ENCODE data around the gene ZNF474.
"Not testable (repeated sequence)": the region's sequence is repeated elsewhere in the genome, so short reads cannot be mapped to it uniquely, and the experiment has no call there.

ZNF474 gene

DNA sequence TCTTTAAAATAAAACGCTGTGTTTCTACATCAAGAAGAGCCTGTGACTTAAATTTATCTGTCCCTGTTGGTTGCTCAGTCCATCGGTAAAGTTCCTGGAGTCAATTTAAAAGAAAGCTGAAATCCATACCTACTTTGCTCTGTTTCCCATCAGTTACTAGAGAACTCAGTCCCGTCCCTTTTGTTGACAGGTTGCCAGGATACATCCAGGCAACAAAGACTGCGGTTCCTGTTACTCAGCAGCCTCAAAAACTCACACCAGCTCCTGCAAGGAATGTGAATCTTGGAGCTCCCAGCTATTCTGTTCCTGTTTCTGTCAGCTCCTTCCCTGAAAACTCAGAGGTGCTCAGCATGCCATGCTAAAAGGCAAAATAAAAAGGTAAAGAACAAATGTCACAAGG, at the start of gene ZNF474:
Gene ZNF474, plus strand, starts transcription at position 241 of the 400 bp plus-strand sequence. CDS start 22,445 bp downstream, outside the sequence.
- no peak for DNase-seq

DNA sequence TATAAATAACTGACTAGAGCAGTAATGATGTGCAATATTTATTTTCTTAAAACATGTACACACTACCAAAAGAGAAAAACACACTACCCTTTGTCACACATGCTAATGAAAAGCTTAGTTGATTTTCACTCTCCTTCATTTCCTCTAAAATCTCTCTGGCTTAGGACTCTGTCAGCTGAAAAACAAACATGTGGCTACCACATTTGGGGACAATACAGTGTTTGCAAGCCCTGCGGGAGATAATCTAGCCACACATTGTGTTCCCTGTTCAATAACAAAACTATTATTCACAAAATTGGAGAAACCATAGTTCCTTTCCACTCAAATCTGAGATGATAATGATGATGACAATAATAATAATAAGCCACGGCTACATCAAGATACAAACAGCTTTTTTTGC, 47.8 kb upstream of the ZNF474 start:
- DNase-seq, result no peak

DNA sequence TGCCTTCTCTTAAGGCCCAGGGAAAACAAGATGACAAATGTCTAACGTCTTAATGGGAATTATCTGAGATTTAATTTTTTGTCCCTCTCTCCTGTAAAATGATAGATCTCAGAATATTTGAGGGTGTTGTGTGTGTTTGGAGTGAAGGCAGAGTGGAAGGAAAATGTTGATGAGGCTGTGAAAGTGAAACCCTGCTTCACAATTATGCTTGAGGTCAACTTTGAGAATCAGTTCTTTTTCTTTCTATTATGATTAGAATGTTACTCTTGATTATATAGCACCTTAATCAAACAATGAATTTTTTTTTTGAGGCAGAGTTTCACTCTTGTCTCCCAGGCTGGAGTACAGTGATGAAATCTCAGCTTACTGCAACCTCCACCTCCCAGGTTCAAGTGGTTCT, 45.8 kb upstream of the ZNF474 start:
- DNase-seq, result no peak

DNA sequence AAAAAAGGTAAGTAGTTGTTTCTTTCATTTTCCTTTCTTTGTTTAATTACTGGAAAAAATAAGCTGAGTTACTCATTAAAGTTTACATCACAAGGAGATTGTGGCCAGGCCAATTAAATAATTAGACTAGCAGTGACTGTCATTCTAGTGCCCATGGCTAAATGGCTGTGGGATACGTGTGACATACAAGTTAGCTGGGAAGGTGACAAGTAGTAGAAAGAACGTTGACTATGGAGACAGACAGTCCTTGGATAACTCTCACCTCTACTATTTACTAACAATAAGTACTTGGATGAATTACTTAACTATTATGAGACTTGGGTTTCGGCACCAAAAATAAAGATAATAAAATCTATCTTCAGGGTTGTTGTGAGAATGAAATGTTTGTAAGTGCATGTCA, 44.3 kb upstream of the ZNF474 start:
- no peak for DNase-seq

DNA sequence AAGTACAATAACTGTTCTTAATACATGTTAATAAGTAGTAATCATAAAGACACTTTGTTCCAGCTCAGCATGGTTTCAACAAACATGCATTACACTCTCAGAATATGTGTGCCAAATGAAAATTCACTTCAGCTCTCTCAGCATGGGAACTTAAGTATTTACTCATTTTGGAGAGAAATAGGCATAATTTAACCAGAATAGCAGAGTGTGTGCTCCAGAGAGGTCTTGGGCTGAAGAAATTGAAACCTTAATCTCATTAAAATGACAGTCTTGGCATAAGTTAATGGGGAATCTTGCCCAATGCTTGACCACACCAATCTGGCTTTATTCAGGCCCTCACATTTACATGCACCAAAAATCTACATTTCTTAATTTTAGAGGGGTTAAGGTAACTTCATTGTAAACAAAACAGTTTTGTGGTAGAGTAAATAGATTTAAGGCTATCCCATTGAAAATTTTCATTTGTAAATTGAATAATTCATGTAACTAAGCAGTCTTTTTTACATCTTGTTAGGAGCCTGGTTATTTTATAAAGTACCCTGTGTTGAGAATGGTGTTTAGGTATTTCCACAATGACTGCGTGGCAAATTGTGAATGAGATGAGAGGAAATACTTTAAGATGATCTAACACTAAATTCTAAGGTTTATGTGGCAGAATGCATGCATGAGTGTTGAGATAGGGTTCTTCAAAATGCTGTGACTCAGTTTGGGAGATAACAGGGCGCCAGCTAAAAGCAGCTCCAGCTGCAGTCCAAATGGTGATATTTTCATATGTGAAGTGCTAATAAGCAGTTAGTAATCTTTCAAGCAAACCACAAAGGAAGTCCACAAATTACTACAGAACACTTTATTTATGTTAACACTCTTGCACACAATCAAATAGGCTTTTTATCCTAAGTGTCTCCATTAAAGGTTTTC, 40.0 kb upstream of the ZNF474 start:
- no peak for DNase-seq

DNA sequence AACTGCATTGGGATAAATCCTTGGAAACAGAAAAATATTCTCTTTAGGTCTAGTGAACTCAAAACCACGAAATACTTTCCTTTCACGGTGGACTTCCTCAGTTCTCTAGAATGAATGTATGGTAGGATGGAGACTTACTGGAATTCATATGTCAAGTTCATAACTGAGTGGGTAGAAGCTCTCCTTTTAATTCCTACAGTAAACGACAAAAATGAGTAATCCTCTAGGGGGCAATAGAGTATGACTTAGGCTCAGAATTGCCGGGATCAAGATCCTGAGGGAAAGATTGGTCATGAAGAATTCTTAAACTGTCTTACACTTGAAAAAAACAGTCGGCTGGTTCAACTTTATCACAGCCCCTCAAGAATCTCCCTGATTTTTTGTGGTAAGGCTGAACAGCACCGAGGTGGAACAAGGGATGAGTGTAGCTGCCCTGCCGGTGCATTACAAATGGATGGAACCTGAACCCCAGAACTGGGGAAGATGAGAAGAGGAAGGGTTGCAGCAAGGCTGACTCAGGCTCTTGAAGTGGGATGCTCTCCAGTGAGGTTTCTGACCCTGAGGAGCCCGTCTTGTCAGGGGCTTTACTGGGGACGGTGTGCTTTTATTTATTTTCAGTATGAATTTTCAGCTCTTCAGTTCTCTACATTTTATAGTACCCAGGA, 37.3 kb upstream of the ZNF474 start:
- DNase-seq, result no peak

DNA sequence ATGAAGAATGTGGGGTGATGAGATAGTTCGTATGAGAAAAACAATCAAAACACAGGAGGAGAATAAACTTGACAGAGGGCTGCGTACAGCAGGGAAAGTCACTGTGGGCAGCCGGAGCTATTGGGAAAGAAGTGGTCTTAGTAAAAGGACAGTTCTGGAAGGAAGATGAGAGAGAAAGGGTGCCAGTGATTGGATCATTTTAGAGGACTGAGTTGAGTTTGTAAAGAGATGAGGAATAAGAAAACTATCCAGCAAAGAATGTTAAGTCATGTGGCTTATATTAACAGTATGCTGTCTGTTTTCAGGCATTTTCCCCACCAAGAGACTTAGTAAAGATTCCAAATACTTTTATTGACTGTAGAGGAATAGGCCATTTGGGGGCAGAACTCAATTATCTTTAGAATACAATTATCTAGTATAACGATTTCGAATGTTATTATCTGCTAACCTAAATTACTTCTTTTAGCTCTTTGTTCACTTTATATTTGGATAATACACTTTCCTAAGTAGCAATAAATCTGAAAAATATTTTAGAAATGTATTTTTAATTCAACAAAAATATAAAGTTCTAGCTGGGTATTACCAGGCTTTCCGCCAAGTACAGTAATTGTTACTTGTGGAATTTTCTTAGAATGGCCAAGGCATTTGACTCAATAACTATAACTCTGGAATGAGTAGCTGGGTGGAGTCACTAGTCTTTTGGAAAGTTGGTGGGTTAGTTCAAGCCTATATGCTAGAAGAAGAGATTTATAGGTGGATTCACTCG, 35.7 kb upstream of the ZNF474 start:
- DNase-seq, result no peak

DNA sequence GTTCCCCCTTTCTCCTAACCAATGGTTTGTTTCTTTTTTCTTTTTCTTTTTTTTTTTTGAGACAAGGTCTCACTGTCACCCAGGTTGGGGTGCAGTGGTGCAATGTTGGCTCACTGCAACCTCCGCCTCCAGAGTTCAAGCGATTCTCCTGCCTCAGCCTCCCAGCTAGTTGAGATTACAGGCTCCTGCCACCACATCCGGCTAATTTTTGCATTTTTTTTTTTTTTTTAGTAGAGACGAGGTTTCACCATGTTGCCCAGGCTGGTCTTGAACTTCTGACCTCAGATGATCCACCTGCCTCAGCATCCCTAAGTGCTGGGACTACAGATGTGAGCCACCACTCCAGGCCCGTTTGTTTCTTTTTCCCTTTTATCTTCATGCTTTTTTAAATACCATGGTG, 35.1 kb upstream of the ZNF474 start:
- DNase-seq, result not testable (repeated sequence)

DNA sequence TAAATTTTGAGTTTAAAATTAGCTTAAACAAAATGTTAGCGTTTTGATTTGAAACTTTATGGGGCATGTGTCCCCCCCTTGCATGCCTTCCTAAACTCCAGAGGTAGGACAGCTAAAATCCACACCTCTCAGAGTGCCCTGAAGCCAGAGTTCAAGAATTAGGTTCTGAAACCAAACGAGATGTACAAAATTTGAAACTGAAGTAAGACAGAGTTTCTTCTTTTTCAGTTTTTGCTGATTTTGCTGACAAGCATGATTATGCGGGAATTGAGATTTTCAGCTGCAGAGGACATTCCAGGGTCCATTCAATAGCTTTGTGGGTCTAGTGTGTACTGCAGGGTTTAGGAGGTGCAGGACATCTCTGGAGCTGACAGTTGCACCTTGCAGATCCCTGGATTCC, 34.2 kb upstream of the ZNF474 start:
- no peak for DNase-seq

DNA sequence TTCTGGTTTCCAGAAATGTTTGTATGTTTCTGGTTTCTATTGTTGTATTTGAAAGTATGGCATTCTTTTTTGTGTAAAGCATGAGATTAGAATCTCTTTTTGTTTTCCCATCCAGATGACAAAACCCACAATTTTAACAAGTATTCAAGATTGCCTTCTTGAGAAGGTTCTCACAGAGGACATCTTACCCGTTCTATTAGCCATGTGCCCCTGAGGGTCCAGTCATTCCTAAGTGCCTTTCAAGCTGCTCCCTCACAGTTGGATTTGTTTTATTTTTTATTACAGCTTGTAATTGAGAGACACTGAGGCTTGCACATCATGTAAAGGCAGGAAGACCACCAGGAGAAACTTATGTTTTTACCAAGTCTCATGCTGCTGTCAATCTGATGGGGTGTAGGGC, 32.0 kb upstream of the ZNF474 start:
- no peak for DNase-seq

DNA sequence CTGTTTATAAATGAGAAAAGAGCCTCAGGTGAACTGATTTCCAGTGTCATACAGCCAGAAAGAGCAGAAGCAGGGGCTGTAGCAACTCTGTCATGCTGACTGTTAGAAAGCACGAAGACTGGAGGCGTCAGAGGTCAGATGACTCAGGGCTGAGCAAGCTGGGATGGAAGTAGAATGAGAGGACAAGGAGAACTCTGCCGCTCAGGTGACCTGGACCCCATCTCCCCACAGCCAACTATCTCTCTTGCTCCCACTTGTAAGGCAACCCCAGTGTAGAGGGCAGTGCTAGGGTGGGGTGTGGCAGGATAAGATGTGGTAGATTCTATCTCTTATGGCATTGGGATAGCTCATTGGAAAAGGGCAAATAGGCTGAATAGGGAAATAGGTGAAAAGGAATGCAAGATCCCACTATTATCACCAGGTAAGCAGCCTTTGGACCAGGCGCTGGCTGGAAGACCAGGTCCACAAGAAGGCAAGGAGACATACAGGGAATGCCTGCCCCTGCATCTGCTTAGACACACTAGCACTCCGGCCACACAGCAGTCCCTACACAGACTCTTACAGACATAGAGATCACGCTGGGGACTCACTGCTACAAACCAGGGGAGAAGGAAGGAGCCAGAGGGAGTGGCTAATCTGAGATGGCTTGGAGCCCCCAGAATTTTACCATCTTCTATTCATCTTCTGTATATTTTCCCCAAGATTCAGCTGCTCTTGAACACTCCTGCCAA, 30.1 kb upstream of the ZNF474 start:
- DNase-seq, result no peak

DNA sequence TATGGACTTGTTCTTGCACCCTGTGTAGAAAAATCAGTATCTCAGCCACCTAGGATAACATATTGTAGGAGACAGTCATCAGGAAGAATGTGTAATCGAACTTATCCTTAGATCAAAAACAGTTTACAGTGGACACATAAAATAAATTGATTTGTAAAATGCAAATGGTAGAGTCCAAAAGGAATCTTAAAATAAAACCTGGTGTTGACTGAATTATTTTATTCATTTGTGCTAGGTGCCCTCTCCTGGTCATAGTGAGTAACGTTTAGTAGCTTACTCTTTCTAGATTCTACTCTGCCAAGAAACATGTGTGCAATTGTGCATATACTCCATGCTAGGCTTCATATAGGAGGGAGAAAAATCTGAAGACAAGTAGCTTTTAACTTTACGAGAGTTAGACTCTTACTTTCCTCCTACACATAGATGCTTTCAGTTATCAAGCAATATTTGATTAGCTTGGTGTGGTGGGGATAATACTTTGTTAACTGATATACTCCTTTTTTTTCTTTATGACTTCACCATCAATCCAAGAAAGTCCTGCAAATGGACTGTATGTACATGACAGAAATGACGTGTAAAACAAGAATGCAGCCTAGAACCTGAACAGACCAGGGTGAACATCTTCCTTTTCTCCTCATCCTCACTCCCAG, 27.6 kb upstream of the ZNF474 start:
- no peak for DNase-seq

DNA sequence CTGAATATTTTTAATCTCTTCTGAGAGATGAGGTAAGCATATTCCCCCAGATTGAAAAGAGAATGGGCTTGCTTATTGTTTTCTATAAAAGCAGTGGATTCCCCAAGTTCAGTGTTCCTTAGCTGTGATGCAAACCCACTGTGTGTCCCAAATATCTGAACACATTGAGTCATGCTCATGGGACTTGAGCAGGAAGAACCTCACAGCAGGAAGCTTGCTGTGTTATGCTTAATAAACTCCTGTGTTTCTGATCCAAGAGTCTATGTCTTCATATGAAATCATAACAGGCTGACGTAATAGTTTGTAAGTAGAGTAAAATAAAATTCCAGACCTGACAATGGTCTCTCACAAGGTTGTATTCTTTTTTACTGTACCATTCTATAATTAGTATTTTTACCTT, 26.5 kb upstream of the ZNF474 start:
- DNase-seq, result no peak

DNA sequence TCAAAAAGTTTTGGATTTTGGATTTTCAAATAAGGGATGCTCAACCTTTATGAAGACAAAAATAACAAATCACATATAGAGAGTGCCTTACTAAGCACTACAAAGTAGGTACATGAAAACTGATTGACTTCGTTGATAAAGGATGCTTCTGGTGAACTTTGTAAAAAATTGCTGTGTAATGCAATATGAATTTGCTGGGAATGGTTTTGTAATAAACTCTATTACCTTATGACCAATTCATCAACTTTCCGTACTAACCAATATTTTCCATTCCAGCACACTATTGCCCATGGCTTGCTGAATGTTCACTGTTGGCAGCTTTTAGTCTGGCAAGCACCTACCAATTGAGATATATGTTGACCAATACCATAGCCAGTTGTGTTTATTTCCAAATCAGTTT, 23.4 kb upstream of the ZNF474 start:
- no peak for DNase-seq

DNA sequence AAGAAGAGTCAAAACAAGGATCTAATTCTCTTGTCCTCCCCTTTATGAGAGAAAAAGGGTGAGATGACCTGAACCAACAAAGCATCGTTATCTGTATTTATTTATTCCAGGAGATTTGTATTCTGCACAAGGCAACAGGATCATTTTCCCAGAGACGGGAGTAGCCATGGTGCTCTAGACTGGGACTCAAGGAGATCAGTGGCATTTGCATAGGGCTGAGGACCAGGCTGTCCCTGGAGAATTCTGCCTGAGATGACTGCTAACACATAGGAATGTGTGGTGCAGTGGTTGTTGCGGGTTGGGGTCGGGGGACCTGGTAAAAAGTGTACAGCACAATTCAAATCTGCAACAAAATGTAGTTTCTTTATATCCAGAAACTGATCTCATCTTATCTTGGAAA, 22.3 kb upstream of the ZNF474 start:
- no peak for DNase-seq

DNA sequence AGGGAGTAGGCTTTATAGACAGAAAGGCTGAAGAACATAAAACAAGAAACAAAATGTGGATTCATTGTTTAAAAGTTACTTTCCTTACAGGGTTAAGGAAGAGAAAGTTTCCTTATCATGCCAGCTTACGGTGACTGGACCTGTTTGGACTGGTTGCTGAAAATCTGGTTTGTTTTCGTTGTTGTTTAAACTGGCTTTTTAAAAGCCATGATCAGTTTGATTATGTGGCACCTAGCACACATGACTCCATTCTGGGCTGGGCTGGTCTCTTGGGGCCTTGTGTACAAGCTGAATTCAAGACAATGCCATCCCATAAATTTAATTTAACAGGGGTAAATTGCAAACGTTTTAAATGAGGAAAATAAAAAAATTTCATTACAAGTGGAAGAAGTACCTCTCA, 18.4 kb upstream of the ZNF474 start:
- DNase-seq, result no peak

DNA sequence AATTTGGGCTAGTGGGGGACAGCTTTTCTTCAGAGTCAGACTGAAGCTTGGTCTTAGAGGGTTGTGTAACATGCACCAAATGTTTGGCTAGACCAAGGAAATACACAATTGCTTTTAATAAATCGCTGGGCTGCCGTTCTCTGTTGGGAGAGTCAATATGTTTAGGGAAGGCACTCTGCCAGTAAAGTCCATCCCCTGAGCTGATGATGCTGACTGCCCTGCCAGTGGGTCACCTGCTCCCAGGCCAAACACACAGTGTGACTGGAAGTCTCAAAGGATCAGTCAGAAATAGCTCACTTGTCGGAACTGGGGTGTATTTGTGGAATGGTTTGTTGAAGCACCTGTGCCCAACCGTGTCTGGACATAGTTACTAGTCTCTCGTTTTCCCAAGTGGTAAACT, 17.9 kb upstream of the ZNF474 start:
- DNase-seq, result no peak

DNA sequence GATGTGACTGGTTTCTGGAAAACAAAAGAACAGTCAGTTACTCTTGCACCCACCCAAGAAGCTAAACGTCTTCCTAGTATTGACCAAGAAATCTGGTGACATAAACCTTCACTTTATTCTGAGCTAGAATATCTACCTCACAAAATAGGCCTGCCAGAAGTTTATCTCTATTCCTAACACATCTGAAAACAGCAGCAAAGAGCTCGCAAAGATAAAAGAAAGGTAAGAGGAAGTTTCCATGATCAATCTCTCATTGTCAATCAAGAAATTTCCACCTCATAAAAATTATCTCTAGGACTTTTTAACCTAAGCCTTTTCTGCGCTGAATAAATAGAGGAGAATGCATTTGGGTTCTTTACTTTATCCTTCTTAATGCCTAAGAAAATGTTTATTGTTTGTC, 17.3 kb upstream of the ZNF474 start:
- no peak for DNase-seq

DNA sequence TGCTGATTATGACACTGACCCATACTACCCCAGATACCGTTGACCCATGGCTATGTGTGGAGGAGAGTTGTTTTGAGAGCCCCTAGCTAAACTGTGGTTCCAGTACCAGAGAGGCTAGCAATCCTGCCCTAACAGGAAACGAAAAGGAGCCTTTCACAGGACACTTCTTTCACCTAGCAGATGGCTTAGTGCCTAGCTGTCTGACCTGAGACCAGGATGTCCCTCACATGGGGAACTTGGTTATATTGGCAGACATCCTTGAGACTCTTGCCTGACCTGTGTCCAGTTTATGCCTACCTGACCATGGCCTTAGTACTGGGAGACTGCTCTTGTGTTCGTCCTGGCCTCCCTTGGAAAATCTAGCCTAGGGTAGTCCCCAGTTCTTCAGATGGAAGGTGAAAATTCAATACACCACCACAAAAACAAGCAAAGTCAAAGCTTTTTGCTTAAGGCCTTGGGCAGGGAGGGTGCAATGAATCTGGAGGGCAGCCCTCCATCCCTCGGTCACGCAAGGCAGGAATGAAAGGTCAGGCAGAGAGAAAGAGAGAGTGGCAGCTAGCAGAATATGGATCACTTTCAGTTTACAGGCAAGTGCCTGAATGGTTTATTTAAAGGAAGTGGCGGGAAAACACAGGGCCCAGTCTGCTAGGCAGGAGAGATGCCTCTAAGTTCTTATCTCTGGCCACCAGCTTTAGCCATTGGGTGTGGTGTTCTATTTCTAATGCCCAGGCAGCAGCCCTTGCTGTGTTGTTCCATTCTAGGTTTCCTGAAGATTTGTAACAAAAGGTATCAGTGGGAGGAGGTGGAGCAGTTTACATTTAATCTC, 16.4 kb upstream of the ZNF474 start:
- no peak for DNase-seq

DNA sequence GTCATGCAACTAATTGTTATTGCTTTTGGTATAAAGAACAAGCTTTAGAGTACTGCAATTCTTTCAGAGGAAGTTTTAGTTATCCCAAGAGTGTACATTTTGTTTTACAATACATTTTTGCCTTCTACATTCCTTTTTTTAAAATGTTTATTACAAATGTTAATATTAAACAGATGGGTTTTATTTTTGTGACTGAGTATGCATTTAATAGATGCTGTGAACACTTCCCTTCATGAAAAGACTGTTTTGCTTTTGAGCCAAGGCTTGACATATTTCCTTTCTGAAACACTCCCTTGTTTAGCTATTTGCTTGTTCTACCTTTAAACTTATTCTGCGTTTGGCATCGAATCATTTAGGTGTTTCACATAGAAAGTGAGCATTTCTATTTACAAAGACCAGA, 14.8 kb upstream of the ZNF474 start:
- no peak for DNase-seq

DNA sequence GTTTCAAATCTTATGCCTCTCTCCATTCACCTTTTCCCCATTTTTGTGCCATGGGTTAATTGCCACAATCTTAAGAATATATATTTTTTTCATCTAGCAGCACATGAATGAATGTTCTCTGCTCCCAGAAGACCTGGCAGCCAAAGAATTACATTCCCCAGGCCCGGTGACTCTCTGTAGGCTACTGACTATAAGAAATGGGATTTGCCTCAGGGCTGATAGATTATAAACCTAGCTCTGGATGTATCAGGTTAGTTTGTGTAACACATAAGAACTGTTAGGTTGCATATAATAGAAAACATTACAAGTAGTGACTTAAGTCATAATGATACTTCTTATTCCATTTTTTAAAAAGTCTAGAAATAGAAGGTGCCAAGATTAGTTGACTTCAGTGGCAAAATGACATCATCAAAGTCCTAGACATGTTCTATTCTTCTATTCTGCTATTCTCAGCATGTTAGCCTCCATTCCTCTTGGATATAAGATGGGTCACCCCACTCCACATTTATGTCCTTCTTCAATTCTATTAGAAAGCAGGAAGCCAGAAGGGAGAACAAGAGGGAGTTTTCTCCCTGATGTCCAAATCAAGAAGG, 10.9 kb upstream of the ZNF474 start:
- no peak for DNase-seq

Measured in NCI-H187 treated with DMSO at 0.1 percent for 48 hours (cell line).